GM18526 (cell line): Measurements from ENCODE around the gene ZMIZ2.

ENCODE experiments used
- POLR2A ChIP-seq: IDR thresholded peaks from 3 replicates; pipeline ENCODE4 v1.6.1; 2011; ENCODE audit not compliant: insufficient read length; ENCODE audit errors: extremely low read depth

The ZMIZ2 gene

DNA sequence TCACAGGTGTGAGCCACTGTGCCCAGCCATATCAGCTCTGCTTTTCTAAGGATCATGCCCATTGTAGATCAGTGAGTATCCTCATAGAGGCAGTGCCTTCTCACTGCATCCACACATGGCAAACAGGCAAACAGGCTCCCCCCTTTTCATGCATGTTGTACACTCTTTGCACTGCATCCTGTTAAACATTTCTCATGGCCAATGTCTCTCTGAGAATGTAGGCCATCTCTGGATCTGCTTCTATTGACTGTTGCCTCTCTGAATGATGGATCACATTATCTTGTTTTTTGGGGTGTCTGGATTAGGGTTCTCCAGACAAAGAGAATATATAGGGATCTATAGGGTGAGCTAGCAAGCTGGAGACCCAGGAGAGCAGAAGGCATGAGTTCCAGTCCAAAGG lies 34.8 kb downstream of the ZMIZ2 start:
- no peak for TF ChIP-seq POLR2A

DNA sequence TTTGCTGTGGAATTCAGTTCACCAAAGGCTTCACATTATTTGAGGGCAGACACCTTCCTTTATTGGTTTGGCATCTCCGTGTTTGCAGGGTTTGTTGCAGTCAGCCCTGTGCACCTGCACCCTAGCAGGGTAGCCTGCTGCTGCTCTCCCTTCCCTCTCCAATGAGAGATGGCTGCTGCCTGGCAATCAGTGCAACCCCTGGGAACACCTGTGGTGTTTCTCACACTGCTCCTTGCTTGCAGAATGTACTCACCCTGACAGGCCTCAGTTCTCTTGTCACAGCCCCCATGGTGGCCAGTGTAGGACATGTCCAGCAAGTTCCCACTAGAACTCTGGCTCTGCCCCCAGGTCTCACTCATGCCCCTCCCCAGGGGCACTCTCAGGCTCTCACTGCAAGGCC lies 35.7 kb downstream of the ZMIZ2 start:
- no peak for TF ChIP-seq POLR2A

DNA sequence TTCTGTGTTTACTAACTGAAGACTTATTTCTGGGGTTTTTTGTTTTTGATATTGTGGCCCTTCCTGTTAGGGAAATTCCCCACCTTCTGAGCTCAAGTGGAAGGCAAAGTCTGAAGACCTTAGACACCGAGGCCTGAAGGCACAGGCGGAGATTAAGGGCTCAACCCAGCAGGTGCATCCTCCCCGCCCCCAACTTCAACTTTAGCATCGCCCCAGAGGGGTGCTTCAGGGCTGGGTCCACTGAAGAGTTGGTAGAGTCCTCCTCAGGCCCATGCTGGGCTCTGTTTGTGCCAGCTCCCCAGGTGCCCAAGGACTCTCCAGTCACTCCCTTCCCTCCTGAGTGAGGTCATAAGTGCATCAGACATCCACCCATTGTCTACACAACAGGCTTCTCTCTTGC lies 38.4 kb downstream of the ZMIZ2 start:
- TF ChIP-seq POLR2A = no peak

DNA sequence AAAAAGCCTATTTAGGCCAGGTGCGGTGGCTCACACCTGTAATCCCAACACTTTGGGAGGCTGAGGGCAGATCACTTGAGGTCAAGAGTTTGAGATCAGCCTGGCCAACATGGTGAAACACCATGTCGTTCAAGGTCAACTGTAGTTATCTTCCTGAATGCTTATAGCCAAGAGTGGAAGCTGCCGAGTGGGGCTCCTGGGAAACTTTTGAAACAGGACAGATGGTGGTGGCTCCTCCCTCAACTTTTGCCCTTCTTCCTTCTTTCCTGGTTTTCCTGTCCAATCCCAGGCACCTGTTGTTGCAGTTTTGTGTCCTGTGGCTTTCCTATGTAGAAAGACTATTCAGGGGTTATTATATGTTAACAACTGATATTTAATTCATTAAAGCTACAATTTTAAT lies 39.1 kb downstream of the ZMIZ2 start:
- TF ChIP-seq POLR2A = no peak

DNA sequence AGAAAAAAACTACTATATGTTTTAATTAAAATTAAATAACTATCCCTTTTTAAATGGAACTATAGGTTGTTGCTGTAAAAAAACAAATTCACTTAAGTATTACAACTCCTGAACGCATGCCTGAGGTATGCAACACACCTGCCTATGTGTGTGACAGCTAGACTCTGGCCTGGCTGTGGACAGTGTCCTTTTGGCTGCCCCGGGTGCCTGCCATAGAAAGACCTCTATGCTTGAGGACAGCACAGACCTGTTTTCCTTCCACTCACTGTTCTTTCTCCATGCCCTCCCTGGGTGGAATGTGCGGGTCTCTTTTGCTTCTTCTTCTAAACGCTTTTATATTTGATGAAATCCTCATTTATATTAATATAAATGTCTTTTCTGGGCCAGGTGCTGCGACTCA lies 41.3 kb downstream of the ZMIZ2 start:
- TF ChIP-seq POLR2A = no peak

DNA sequence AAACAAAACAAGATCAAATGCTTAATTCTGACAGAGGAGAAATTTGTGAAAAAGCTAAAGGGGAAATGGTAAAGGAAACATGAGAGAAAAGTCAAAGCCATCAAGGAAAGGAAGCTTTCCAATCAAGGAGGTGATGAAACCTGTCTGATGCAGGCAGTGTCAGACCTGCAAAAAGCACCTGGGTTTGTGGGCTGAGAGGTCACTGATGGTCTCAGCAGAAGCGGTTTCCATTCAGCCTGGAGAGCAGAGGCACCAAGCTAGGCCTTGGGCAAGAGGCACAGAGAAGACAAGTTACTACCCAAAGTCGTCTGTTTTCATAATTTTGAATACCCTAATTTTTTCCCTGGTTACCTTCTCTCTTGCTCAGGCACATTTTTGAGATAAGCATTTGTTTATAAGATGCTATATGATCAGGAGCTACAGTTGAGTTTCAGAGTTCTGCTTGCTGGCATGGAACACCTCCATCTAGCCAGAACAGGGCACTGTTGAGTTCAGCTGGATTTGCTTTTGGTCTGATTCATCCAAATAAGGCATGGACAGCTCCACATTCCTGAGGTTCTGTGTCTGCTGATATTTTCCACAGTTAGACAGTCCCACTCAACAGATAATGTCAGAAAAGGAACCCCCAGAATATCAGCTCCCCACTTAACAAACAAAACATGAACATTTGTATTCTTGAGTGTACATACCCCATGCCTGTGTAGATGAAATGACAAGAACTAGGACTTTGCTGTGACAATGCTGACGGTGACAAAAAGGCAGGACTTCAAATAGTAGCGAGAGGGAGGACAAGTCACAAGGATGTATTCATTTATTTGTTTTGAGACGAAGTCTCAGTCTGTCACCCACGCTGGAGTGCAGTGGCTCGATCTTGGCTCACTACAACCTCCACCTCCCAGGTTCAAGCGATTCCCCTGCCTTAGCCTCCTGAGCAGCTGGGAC lies 42.9 kb downstream of the ZMIZ2 start:
- TF ChIP-seq POLR2A = no peak

DNA sequence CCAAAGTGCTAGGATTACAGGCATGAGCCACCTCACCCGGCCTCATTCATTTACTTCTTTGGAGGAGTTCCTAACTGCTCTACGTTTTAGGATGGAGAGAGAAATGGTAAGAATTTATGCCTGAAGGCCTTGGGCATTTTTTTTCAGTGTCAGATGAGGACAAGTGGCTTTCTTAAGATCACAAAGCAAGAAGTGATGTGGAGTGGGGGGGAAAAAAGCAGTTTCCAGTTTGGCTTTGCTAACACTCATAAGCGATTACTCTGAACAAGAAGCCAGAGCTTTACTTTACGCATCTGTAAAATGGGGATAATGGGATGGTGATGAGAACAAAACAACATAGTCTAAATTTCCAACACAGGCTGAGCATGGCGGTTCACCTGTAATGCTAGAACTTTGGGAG lies 45.3 kb downstream of the ZMIZ2 start:
- no peak for TF ChIP-seq POLR2A

DNA sequence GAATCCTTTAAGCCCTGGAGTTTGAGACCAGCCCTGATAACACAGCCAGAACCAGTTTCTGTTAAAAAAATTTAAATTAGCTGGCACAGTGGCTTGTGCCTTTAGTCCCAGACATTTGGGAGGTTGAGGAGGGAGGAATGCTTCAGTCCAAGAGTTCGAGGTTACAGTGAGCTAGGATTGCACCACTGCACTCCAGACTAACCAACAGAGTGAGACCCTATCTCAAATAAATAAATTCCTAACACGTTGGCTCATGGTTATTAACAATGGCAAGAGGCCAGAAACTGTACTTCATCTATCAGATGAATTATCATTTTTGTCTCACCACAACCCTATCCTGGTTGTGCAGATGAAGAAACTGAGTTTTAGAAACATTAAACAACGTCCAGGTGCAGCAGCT lies 45.7 kb downstream of the ZMIZ2 start:
- no peak for TF ChIP-seq POLR2A

DNA sequence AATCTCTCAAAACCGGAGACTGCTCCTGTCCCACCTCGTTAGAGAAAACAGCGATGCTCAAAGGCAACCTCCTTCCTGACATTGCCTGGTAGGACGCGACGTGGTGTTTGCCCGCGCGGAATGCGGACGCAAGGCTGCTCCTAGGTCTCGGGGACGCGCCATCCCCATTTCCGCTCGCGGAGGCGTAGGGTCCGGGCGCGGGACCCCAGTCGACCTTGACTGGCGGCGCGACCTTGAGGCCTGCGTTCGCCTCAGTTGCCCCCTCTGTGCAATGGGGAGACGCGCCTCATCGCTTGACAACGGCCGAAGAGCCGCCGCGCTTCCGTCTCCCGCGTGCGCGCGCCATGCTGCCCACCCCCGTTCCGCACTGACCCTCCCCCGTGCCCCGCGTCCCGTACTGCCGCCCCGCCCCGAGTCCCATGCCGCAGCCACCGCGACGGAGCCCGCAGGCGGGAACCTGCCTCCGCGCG lies 47.4 kb downstream of the ZMIZ2 start:
- TF ChIP-seq POLR2A = no peak

DNA sequence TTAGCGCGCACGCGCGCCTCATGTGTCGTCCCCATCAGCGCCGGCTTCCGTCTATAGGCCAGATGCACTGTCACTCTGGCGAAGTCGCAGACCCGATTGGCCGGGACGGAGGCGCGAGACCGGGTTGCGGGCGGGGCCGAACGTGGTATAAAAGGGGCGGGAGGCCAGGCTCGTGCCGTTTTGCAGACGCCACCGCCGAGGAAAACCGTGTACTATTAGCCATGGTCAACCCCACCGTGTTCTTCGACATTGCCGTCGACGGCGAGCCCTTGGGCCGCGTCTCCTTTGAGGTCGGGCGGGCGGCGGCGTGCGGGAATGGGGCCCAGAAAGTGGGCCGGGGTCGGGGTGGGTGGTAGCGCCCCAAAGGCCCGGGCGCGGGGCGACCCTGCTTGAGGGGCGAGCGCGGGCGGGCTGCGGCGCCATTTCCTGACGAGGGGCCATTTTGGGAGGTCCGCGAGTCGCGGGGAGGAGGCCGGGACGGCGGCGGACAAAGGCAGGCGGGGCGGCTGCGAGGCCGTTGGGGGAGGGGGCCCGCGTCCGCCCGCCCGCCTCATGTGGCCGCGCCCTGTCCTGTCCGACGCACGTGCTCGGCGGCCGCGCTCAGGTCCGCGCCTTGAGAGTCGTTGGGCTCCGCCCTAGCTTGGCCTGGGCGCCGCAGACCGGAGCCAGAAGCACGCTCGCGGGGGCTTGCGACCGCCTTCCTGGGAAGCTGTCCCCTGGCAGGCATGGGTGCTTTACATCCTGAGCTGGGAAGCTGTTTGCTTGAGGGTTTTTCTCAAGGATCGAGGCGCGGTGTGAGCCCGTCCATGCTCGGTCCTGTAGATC lies 48.1 kb downstream of the ZMIZ2 start, which contains the start of gene PPIA:
Gene PPIA (plus strand): TSS at position 178 of the 825 bp plus-strand sequence. CDS start 44 bp downstream, at position 222.
- TF ChIP-seq POLR2A = peak; percentile 99

DNA sequence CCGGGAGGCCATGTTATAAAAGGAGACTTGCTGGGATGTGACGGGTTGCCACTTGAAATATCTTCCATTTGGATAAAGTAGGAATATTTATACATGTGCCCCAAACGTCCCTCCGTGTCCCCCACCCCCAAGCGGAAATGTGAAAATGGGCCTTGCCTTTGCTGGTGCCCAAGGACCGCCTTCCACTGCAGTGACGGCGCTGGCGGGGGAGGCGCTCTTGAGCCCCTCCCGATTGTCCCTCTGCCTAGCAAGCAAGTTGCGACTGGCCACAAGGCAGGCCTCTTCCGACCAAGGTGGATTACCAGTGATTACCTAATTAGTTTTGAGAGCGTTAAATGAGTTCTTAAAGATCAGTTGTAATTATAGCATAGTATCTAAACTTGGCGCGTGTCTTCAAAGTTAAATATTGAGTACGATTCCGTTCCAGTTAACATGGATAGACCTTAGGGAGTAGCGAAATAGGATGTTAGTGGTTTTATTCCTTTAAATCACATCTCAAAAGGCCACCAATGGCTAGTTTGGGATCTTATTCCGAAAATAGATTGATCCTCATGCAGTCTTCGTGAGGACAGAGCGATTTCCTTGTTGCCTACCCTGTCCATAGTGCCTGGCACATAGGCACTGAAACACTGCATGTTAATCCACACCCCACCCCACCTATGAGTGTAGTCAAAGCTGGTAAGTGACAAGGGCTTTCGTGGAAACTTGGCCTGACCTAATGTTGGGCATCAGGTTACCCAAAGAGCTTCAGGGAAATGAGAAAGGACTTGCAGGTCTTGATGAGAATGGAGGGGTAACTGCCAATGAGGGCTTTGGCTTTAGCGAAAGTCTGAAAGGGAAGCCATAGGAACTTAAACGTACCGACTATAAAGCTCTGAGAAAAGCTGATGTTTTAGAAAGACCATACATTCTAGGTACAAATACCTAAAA lies 48.9 kb downstream of the ZMIZ2 start:
- peak; percentile 27 for TF ChIP-seq POLR2A

DNA sequence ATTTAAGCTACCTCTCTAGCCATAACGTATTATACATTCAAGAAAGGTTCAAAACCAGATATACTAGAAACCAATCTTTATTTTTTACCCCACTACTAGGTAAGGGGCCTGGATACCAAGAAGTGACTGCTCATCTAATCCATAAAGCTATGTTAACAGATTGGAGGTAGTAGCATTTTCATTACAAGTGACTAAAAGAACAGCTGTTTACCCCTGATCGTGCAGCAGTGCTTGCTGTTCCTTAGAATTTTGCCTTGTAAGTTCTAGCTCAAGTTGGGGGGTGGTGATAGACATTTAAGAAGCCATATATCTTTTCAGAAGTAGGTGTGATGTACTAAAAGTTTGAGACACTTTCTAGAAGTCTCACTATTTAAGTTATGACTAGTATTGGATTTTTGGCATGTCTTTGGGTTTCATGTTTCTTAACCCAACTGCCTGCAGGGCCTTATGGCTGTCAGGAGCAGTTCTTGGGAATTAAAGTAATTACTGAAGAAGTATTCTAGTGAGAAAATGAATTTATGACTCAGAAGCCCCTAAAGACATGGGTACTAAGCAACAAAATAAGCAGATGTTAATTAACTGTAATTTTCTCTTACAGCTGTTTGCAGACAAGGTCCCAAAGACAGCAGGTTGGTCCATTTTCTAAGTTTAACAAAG lies 50.1 kb downstream of the ZMIZ2 start:
- no peak for TF ChIP-seq POLR2A

DNA sequence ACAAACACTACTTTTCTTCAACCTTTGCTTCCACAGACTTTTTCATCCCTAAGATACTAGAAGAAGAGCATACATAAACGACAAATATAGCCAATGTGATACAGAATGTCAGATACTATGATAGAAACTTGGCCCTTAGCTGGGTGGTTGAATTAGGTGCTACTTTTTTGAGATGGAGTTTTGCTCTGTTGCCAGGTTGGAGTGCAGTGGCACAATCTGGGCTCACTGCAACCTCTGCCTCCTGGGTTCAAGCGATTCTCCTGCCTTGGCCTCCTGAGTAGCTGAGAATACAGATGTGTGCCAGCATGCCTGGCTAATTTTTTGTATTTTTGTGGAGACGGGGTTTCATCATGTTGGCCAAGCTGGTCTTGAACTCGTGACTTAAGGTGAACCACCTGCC lies 51.3 kb downstream of the ZMIZ2 start:
- no peak for TF ChIP-seq POLR2A

DNA sequence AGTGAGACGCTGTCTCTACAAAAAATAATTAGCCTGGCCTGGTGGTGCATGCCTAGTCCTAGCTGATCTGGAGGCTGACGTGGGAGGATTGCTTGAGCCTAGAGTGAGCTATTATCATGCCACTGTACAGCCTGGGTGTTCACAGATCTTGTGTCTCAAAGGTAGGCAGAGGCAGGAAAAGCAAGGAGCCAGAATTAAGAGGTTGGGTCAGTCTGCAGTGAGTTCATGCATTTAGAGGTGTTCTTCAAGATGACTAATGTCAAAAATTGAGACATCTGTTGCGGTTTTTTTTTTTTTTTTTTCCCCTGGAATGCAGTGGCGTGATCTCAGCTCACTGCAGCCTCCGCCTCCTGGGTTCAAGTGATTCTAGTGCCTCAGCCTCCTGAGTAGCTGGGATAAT lies 53.2 kb downstream of the ZMIZ2 start:
- peak; percentile 16 for TF ChIP-seq POLR2A
